A673 (cell line): ENCODE data around the gene ARHGEF2. TPM values are rescaled to one million over a fixed set of nuclear protein-coding genes. Genes with fewer than 3 reads are reported as not detected.

ENCODE experiments used
- BruUV-seq: library from RNA; stranded (reverse); fragments of 400-500 nt; replicated peaks from 2 replicates; lab custom pipeline; 2021; lab: Mats Ljungman, UMichigan
- CTCF ChIA-PET: fragments of 300-600 bp; sonication (Branson Sonifier 250); formaldehyde crosslinking; loops from one replicate; lab custom pipeline; 2022; ENCODE audit warnings: antibody characterized with exemption; lab: Charles Lee
- POLR2A ChIA-PET: fragments of 300-600 bp; sonication (Branson Sonifier 250); formaldehyde crosslinking; loops from one replicate; lab custom pipeline; 2022; ENCODE audit warnings: antibody characterized with exemption; ENCODE audit not compliant: low non-redundant PET; lab: Charles Lee
- DNase-seq: peaks from one replicate; pipeline ENCODE4 v3.0.0-alpha.2; 2015; ENCODE audit warnings: low spot score
- H3K27ac ChIP-seq: fragments of 200-600 bp; sonication (generic); 2 replicates; pipeline ENCODE4 v1.5.1; 2016; ENCODE audit warnings: mixed run types, low read depth, mild to moderate bottlenecking, mixed read lengths, antibody characterized with exemption, low read length; ENCODE audit not compliant: poor library complexity, severe bottlenecking
- H3K27me3 ChIP-seq: fragments of 200-600 bp; sonication (generic); replicated peaks from 2 replicates; pipeline ENCODE4 v1.6.1; 2017; ENCODE audit warnings: mixed run types, low read depth, mild to moderate bottlenecking, mixed read lengths, antibody characterized with exemption, low read length; ENCODE audit not compliant: insufficient read depth, poor library complexity
- H3K36me3 ChIP-seq: fragments of 200-600 bp; sonication (generic); 2 replicates; pipeline ENCODE4 v1.6.1; 2016; ENCODE audit warnings: mixed run types, mild to moderate bottlenecking, mixed read lengths, antibody characterized with exemption, low read length; ENCODE audit not compliant: insufficient read depth, poor library complexity, severe bottlenecking
- H3K4me1 ChIP-seq: fragments of 200-600 bp; sonication (generic); 2 replicates; pipeline ENCODE4 v1.6.1; 2017; ENCODE audit warnings: mixed run types, mild to moderate bottlenecking, mixed read lengths, antibody characterized with exemption, low read length; ENCODE audit not compliant: insufficient read depth, poor library complexity, severe bottlenecking
- H3K4me3 ChIP-seq: fragments of 200-600 bp; sonication (generic); 2 replicates; pipeline ENCODE4 v1.5.1; 2016; ENCODE audit warnings: low read depth, mixed run types, mild to moderate bottlenecking, mixed read lengths, low read length; ENCODE audit not compliant: poor library complexity, severe bottlenecking
- H3K9me3 ChIP-seq: fragments of 200-600 bp; sonication (generic); 2 replicates; pipeline ENCODE4 v1.6.1; 2016; ENCODE audit warnings: mixed run types, low read depth, mild to moderate bottlenecking, mixed read lengths, antibody characterized with exemption, low read length; ENCODE audit not compliant: poor library complexity, severe bottlenecking
- EZH2 ChIP-seq: fragments of 200-600 bp; sonication (generic); IDR thresholded peaks from 2 replicates; pipeline ENCODE4 v1.6.1; 2017; ENCODE audit warnings: borderline replicate concordance, low read depth, mild to moderate bottlenecking, mixed read lengths, antibody characterized with exemption, low read length; ENCODE audit not compliant: poor library complexity, severe bottlenecking
- intact Hi-C: fragments of 100-400 bp; cut with micrococcal nuclease; formaldehyde crosslinking; loops from one replicate; pipeline ENCODE4 v1.10.0; 2022; ENCODE audit not compliant: unreplicated experiment
- total RNA-seq: library from RNA; stranded (reverse); gene quantifications from 2 replicates; pipeline ENCODE4 v1.2.3, GENCODE V29; 2021
- TF ChIP-seq, protein P1 (sequence below): fragments of 300-800, 200-600 bp; sonication (generic); conservative IDR thresholded peaks from 2 replicates; pipeline ENCODE4 v1.5.1; 2017; ENCODE audit warnings: low read depth, mild to moderate bottlenecking, antibody characterized with exemption, low read length, moderate library complexity, mixed read lengths

Gene ARHGEF2
- total RNA-seq, 1 experiment from 2014 or later: 148 TPM

DNA sequence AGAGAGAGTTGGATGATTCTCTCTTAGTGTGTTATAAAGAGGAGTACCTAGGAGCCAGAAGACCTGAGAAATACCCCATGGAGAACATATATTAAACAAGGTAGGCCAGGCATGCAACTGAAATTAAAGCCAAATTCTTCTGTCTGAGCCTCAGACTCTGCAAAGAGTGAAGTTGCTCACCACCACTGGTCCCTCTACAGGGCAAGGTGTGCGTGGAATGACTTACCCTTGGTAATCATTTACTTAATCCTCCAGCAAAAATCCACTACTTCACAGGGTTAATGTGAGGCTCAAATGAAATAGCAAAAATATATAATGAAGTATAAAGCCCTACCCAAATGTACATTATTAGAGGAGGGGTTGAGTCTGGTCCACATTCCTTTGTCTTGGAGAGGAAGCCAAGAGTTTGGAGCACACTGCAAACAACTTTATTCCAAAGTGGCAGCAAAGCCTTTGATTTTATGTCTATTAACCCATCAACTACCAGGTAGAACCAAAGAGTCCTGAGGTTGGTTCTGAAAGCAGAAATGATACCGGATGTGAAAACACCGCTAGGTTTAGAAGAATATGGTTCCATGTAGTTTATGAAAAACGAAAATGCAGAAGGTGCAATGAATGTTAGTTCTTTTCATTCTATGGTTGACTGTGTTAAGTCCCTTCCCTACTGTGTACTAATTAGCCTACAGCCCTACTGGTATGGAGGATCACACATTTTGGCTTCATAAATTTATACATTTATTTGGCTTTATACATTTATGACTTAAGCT, 33.9 kb upstream of the ARHGEF2 start:
- CTCF ChIA-PET: no interaction called here
- BruUV-seq: no TSS peak

DNA sequence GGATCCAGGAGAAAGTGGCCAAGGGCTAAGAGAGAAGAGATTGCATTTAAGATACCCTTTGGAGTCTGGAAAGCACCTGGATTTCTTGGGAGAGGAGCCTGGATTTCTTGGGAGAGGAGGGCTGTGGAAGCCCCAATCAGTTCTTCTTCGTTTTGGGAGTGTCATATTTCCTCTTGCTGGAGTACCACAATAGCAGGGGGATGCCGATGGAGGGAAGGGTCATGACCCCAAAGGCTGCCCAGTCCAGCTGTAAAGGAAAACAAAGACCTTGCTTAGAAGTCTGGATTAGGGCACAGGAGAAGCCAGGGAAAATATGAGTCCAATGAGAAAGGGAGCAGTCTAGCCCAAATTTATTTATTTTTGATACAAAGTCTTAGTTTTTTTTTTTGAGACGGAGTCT, 31.1 kb upstream of the ARHGEF2 start:
- TF ChIP-seq EZH2: no peak
- TF ChIP-seq, protein P1, sequence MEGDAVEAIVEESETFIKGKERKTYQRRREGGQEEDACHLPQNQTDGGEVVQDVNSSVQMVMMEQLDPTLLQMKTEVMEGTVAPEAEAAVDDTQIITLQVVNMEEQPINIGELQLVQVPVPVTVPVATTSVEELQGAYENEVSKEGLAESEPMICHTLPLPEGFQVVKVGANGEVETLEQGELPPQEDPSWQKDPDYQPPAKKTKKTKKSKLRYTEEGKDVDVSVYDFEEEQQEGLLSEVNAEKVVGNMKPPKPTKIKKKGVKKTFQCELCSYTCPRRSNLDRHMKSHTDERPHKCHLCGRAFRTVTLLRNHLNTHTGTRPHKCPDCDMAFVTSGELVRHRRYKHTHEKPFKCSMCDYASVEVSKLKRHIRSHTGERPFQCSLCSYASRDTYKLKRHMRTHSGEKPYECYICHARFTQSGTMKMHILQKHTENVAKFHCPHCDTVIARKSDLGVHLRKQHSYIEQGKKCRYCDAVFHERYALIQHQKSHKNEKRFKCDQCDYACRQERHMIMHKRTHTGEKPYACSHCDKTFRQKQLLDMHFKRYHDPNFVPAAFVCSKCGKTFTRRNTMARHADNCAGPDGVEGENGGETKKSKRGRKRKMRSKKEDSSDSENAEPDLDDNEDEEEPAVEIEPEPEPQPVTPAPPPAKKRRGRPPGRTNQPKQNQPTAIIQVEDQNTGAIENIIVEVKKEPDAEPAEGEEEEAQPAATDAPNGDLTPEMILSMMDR: no peak
- Histone ChIP-seq H3K27me3 (no peaks in the 10 kb centered on the region), H3K36me3 (peaks cover 56% of the 10 kb centered on the region), H3K4me1 (no peaks in the 10 kb centered on the region), H3K9me3 (no peaks in the 10 kb centered on the region), H3K4me3 (no peak overlapping the region), H3K27ac (no peak overlapping the region)
- ChIA-PET POLR2A (no interaction called here), CTCF (no interaction called here)
- intact Hi-C loops: no loop called here
- DNase-seq: no peak
- no TSS peak for BruUV-seq

More for the DNA sequence above, 33.9 kb upstream of the ARHGEF2 start:
- intact Hi-C loops: no loop called here
- TF ChIP-seq, protein P1: no peak
- no peak for TF ChIP-seq EZH2
- H3K4me3 ChIP-seq: no peak overlapping the region
- H3K36me3 ChIP-seq: peaks cover 72% of the 10 kb centered on the region
- no peaks in the 10 kb centered on the region for H3K27me3 ChIP-seq
- DNase-seq: no peak
- POLR2A ChIA-PET: no interaction called here
- H3K27ac ChIP-seq: no peak overlapping the region
- no peaks in the 10 kb centered on the region for H3K9me3 ChIP-seq
- H3K4me1 ChIP-seq: no peaks in the 10 kb centered on the region

DNA sequence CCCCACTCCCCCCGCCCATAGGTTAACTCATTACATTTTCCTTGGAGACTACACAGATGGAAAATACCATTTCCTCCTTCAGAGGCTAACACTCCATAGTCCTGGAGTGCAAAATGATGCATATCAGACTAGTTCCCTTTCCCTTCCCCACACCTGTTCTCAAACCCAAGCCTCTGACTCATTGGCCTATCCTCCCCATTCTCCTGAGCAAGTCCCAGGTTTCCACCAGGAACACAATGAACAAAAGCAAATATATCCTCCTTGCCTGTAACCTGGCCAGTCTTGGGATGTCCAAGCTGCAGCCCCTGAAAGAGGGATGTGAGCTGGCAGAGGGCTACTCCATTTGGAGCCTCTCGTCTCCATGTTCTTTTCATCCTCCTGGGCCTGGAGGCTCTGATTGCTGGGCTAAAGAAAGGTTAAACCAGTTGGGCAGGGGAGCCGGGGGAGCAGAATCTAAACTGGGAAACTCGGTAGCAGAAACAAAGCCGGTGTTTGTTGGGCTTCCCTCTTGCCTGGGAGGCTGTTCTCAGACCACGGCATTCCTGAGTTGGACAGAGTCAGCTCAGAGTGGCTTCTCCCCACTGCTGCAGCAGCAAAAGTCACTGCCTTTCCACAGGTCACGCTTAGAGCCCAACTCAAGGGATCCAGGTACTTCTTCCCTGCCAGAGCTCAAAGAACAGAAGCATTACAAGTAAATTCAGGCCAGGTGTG, 28.5 kb upstream of the ARHGEF2 start:
- H3K36me3 ChIP-seq: peaks cover 32% of the 10 kb centered on the region
- POLR2A ChIA-PET: interaction anchor here (0.6 kb wide), 1 partner anchor 24 kb away, joined by 9 read pairs; no protein-coding TSS in a partner anchor
- CTCF ChIA-PET: no interaction called here
- no peak overlapping the region for H3K27ac ChIP-seq
- H3K9me3 ChIP-seq: no peaks in the 10 kb centered on the region
- no peak overlapping the region for H3K4me3 ChIP-seq
- BruUV-seq: no TSS peak
- H3K27me3 ChIP-seq: no peaks in the 10 kb centered on the region
- no peaks in the 10 kb centered on the region for H3K4me1 ChIP-seq
- intact Hi-C loops: no loop called here
- TF ChIP-seq, protein P1: no peak
- TF ChIP-seq EZH2: no peak
- no peak for DNase-seq
